H1 (cell line): ENCODE data around the gene ARID4B. TPM values are rescaled to one million over a fixed set of nuclear protein-coding genes. Genes with fewer than 3 reads are reported as not detected.

Experiments used
- ASH2L ChIP-seq: fragments of 200-600, 300-600 bp; sonication (generic); IDR thresholded peaks from one replicate; pipeline ENCODE4 v1.7.1; 2017; ENCODE audit warnings: low read length
- CBX8 ChIP-seq: fragments of 300-800, 300-1000 bp; sonication (generic); IDR thresholded peaks from 2 replicates; pipeline ENCODE4 v1.7.1; 2016; ENCODE audit warnings: low read depth, low read length, borderline replicate concordance
- CHD1 ChIP-seq: IDR thresholded peaks from 2 replicates; pipeline ENCODE4 v1.6.1; 2012; ENCODE audit warnings: low read depth, low read length, improper control_type of control experiment
- CHD2 ChIP-seq: IDR thresholded peaks from 2 replicates; pipeline ENCODE4 v1.6.1; 2012; ENCODE audit warnings: low read length, improper control_type of control experiment
- CREB1 ChIP-seq: IDR thresholded peaks from 2 replicates; pipeline ENCODE4 v1.6.1; 2012; ENCODE audit warnings: inconsistent platforms
- CTBP2 ChIP-seq: IDR thresholded peaks from 2 replicates; pipeline ENCODE4 v1.7.0; 2011; ENCODE audit warnings: borderline replicate concordance, mild to moderate bottlenecking, moderate library complexity, mixed read lengths, low read length; ENCODE audit not compliant: insufficient read depth, insufficient read length
- HDAC2 ChIP-seq, 2 experiments: fragments of 300-600 bp in 1 of 2; sonication (generic) in 1 of 2; IDR thresholded peaks; 2 replicates each; pipeline ENCODE4 v1.6.1; 2011 to 2012; ENCODE audit warnings: low read depth in 2 of 2, low read length in 2 of 2, mild to moderate bottlenecking in 2 of 2, moderate library complexity in 2 of 2, borderline replicate concordance in 1 of 2, inconsistent platforms in 1 of 2
- HDAC6 ChIP-seq: IDR thresholded peaks from one replicate; pipeline ENCODE4 v1.7.1; 2012; ENCODE audit warnings: low read depth, mild to moderate bottlenecking, inconsistent platforms, low read length, moderate library complexity
- JUND ChIP-seq: IDR thresholded peaks from 2 replicates; pipeline ENCODE4 v1.6.1; 2011; ENCODE audit warnings: mild to moderate bottlenecking, improper control_type of control experiment, low read length
- KDM1A ChIP-seq: fragments of 200-600, 300-600 bp; sonication (generic); IDR thresholded peaks from 2 replicates; pipeline ENCODE4 v1.7.1; 2016; ENCODE audit warnings: mild to moderate bottlenecking, low read length, borderline replicate concordance
- MAFK ChIP-seq: IDR thresholded peaks from 2 replicates; pipeline ENCODE4 v1.6.1; 2012; ENCODE audit warnings: low read depth, mild to moderate bottlenecking, improper control_type of control experiment, low read length
- PHF8 ChIP-seq: fragments of 200-600 bp; sonication (generic); conservative IDR thresholded peaks from 2 replicates; pipeline ENCODE4 v1.7.1; 2012; ENCODE audit warnings: low read depth, mild to moderate bottlenecking, inconsistent platforms, low read length, moderate library complexity
- POLR2AphosphoS5 ChIP-seq: IDR thresholded peaks from 2 replicates; pipeline ENCODE4 v1.6.1; 2011; ENCODE audit warnings: low read depth, low read length
- RXRA ChIP-seq: IDR thresholded peaks from 2 replicates; pipeline ENCODE4 v1.6.1; 2011; ENCODE audit warnings: low read depth, mild to moderate bottlenecking, low read length, moderate library complexity; ENCODE audit not compliant: insufficient read depth
- SIN3A ChIP-seq, 2 experiments: IDR thresholded peaks in 1 of 2; conservative IDR thresholded peaks in 1 of 2; 2 replicates each; pipeline ENCODE4 v1.6.1; 2011 to 2012; ENCODE audit warnings: low read length in 2 of 2, improper control_type of control experiment in 1 of 2, low read depth in 1 of 2, mild to moderate bottlenecking in 1 of 2
- SP4 ChIP-seq: IDR thresholded peaks from 2 replicates; pipeline ENCODE4 v1.6.1; 2012; ENCODE audit warnings: low read length, inconsistent platforms
- SUZ12 ChIP-seq: fragments of 200-600 bp; sonication (generic); IDR thresholded peaks from 2 replicates; pipeline ENCODE4 v1.6.1; 2012; ENCODE audit warnings: mild to moderate bottlenecking, inconsistent platforms, low read length, moderate library complexity, mixed read lengths
- TBP ChIP-seq: IDR thresholded peaks from 2 replicates; pipeline ENCODE4 v1.6.1; 2011; ENCODE audit warnings: low read depth, low read length, improper control_type of control experiment
- polyA plus RNA-seq, 7 experiments: library from polyadenylated mRNA; depleted of rRNA in 3 of 7; stranded (reverse) in 5 of 7; unstranded in 2 of 7; fragments of >200 nt in 5 of 7; fragments of 200-250 nt in 2 of 7; gene quantifications; 1 replicate in 5 of 7; 2 replicates in 1 of 7; 4 replicates in 1 of 7; pipeline versions ENCODE4 v1.2.1 to v1.2.3, GENCODE V29; 2011 to 2013; ENCODE audit warnings: missing spikeins in 2 of 7, mixed read lengths in 2 of 7
- total RNA-seq: library from RNA; stranded (reverse); fragmentation: NEBNext Ultra II Directional; extraction: Animal tissue kit (Norgen Biotek cat#: 25700); gene quantifications from 2 replicates; pipeline ENCODE4 v1.2.1, GENCODE V29; 2021
- TF ChIP-seq, protein P1 (sequence below): IDR thresholded peaks from 2 replicates; pipeline ENCODE4 v1.6.1; 2012; ENCODE audit warnings: low read length, inconsistent platforms

The ARID4B gene
- total and polyA plus RNA-seq, 2 of the 8 experiments (the other 6 are each of a cell fraction or from before 2014, with no cell fraction given) = 5.1 to 28.8 TPM

DNA sequence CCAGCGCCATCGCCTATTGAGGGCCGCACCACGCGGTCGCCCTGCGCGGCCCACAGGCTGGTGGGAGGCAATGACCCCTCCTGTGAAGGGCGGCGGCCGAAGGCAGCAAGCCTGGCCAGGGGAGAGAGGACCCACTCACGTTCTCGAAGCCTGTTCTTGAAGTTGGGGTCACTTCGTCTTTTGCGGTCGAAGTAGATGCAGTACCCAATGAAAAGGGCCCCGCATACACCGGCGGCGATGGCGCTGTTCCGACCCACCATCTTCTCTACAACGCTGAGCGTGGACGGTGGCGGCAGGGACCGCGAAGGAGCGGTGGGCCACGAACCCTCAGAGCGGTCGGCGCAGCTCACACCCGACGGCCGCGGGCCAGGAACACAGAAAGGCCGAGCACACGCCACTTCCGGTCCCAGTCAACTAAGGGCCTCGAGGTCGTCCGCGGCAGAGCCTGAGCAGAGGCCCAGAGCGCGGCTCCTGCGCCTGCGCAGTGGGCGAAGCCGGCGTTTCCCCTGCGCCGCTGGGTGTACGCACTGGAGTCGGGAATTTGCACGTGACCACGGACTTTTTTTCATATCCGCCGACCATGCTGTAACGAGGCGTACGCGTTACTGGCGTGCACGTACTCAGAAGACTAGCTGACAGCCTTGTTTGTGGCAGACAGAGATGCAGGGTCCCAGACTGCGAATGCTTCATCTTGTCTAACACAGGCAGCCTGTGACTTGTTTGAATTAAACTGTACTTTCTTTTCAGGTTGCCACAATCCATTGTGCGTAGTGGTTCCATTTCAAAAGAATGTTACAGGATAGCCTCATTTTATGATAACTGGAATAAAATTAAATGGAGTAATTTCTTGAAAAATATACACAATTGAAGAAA lies 199.3 kb downstream of the ARID4B start, which contains the start of gene TOMM20 (continued):
- TF ChIP-seq ASH2L = peak; percentile 87
- TF ChIP-seq SIN3A (conservative IDR thresholded peaks at IDR 0.05 in 1 of 2, IDR thresholded peaks at IDR 0.05 in 1 of 2; ENCODE audit: low read depth in 1 of 2, low read length in 2 of 2) = peak; percentile 54 to 74; a peak in 2 of 4 replicates
- peak; percentile 65; the same call in 1 of the 2 replicates for TF ChIP-seq SP4
- no peak for TF ChIP-seq MAFK
- peak; percentile 79 for TF ChIP-seq CREB1
- peak; percentile 92 for TF ChIP-seq PHF8
- TF ChIP-seq POLR2AphosphoS5 = peak; percentile 99
- no peak for TF ChIP-seq CBX8
- no peak for TF ChIP-seq SUZ12
- TF ChIP-seq TBP = peak; percentile 89
- no peak for TF ChIP-seq CTBP2
- TF ChIP-seq KDM1A = no peak
- peak; percentile 22; the same call in 1 of the 2 replicates for TF ChIP-seq CHD2
- TF ChIP-seq HDAC6 = no peak
- TF ChIP-seq RXRA = 0 out of 2 replicates have a peak, but pooled peaks have one; percentile 1
- no peak for TF ChIP-seq HDAC2 (IDR thresholded peaks at IDR 0.05; ENCODE audit: borderline replicate concordance in 1 of 2, low read depth in 2 of 2, low read length in 2 of 2)
- peak; percentile 31; the same call in 1 of the 2 replicates for TF ChIP-seq JUND
- TF ChIP-seq, protein P1, sequence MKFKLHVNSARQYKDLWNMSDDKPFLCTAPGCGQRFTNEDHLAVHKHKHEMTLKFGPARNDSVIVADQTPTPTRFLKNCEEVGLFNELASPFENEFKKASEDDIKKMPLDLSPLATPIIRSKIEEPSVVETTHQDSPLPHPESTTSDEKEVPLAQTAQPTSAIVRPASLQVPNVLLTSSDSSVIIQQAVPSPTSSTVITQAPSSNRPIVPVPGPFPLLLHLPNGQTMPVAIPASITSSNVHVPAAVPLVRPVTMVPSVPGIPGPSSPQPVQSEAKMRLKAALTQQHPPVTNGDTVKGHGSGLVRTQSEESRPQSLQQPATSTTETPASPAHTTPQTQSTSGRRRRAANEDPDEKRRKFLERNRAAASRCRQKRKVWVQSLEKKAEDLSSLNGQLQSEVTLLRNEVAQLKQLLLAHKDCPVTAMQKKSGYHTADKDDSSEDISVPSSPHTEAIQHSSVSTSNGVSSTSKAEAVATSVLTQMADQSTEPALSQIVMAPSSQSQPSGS = no peak
- TF ChIP-seq CHD1 = 0 out of 2 replicates have a peak, but pooled peaks have one; percentile 1
